ENCODE results near the gene ORAI3. TPM values are rescaled to one million over a fixed set of nuclear protein-coding genes. Genes with fewer than 3 reads are reported as not detected.

ORAI3 gene
- total RNA-seq, 1 donor from 2014 or later, result 23.7 TPM

DNA sequence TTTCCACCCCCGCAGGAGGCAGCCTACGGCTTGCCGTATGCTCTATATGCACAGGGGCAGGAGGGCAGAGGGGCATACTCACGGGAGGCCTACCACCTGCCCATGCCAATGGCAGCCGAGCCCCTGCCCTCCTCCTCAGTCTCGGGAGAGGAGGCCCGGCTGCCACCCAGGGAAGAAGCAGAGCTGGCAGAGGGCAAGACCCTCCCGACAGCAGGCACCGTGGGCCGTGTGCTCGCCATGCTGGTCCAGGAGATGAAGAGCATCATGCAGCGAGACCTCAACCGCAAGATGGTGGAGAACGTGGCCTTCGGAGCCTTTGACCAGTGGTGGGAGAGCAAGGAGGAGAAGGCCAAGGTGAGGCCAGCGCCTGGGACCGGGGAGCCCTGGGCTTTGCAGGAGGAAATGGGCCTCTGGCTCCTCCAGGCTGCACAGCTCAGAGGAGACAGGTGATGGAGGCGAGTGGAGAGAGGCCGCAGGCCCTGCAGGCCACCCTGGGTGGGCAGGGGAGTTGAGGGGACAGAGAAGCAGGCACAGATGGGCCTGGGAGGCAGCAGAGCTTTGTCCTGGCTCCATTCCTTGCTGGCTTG, 17.3 kb downstream of the ORAI3 start:
- no peak for DNase-seq (ENCODE audit: low read depth in 2 of 2)

DNA sequence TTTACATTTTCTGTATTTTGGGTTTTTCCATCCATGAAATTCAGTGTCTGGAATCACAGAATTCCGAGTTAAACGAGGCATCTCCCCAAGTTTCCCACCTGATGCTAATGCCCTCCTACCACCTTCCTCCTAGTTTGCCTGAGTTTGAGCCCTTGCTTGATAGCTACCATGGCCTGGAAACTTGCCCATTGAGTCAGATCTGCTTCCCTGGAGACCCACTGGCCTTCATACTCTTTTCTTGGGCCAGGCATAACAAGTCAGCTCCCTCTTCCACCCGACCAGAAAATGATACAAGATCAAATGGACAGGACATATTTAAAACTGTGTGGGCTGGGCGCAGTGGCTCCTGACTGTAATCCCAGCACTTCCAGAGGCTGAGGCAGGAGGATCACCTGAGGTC, 18.9 kb downstream of the ORAI3 start:
- DNase-seq (ENCODE audit: low read depth in 2 of 2), result no peak

DNA sequence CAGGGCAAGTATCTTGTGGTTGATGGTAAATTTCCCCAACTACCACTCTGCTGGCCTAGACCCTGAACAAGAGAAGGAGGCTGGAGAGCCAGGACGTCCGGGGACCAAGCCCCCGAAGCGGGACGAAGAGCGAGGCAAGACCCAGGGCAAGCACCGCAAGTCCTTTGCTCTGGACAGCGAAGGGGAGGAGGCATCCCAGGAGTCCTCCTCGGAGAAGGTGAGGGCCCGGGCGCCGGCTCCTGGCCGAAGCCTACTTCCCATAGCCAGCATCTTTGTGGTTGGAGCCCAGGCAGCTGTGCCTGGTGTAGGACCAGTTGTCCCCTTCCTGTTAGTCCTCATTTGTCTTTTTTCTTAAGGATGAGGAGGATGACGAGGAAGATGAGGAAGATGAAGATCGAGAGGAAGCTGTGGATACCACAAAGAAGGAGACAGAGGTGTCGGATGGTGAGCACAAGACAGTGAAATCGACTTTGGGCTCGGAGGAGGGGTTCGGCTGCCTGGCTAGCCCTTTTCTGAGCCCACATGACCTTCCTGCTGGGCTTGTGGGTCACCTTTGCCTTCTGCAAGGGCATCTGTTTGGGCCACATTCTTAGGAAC, 20.5 kb downstream of the ORAI3 start:
- no peak for DNase-seq (ENCODE audit: low read depth in 2 of 2)

DNA sequence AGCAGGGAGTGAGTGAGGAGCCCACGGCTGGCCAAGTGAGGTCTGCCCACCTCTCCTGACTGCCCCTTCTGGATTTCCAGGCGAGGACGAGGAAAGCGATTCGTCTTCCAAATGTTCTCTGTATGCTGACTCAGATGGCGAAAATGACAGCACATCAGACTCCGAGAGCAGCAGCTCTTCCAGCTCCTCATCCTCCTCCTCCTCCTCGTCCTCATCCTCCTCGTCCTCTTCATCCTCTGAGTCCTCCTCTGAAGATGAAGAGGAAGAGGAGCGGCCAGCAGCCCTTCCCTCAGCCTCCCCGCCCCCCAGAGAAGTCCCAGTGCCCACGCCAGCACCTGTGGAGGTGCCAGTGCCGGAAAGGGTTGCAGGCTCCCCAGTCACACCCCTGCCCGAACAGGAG, 22.4 kb downstream of the ORAI3 start:
- DNase-seq (ENCODE audit: low read depth in 2 of 2), result no peak

DNA sequence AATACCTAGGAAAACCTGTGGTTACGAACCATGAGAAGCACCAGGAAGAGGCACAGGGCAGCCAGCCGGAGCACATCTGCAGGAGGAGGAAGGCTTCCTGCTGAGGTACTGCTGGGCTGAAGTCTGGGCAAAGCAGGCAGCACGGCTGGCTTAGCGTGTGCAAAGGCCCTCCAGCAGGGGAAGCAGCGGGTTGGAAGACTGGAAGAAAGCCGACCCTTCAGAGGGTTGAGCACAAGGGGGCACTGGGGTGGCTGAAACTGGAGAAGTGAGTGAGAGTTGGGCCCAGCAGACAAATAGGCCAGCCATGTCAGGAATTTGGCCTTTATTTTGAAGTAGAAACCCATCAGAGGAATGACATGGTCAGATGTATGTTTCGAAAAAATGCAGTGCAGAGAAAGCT, 24.0 kb downstream of the ORAI3 start:
- no peak for DNase-seq (ENCODE audit: low read depth in 2 of 2)

DNA sequence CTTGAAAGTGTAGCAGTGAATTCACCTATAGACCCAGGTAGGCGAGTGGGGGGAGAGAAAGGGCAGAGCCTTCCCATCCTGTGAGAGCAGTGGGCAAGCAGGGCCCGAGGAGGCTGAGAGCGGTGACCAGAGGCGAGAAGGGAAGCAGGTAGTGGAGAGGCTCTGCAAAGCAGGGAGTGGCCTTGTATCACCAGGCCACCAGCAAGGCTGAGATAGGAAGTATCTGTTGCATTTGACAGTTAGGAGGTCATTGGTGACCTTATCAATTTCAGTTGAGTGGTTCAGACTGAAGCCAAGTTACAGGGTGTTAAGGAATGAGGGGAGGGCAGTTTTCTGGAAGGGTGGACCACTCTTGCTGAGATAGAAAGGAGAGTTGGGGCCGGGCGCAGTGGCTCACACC, 25.5 kb downstream of the ORAI3 start:
- no peak for DNase-seq (ENCODE audit: low read depth in 2 of 2)

DNA sequence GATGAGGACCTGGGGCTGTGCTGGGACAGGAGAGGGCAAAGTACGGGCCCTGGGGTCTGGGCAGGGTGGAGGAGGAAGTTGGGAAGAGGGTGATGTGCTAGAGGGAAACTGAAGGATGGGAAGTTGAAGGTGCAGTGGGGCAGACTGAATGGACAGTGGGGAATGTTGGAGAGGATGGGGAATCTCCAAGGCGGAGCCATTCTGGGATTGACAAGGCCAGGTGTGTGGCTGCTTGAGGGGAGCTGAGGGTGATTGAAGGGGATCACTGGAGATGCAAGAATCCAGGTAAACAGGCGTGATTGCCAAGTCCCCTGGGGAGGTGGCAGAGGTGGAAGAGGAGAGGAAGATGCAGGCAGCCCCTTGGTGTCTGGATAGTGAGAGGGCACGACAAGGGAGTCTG, 27.6 kb downstream of the ORAI3 start:
- no peak for DNase-seq (ENCODE audit: low read depth in 2 of 2)

DNA sequence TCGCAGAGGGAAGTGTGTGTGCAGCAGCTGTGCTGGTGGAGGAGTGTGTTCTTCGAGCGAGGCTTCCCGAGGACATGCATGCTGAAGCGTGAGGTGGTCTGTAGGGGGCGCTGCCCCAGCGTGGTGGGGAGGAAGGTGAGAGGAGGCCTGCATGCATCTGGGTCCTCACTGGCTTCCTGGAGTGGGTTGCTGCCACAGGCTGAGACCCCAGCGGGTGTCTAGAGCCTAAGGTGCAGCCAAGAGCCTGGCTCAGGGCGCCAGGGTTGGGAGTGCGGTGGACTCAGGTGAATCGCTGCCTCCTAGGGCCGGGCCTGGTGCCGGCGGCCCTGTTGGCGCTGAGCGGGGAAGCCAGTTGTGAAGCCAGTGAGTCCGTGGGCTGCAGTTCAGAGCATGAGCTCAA, 28.6 kb downstream of the ORAI3 start:
- no peak for DNase-seq (ENCODE audit: low read depth in 2 of 2)

DNA sequence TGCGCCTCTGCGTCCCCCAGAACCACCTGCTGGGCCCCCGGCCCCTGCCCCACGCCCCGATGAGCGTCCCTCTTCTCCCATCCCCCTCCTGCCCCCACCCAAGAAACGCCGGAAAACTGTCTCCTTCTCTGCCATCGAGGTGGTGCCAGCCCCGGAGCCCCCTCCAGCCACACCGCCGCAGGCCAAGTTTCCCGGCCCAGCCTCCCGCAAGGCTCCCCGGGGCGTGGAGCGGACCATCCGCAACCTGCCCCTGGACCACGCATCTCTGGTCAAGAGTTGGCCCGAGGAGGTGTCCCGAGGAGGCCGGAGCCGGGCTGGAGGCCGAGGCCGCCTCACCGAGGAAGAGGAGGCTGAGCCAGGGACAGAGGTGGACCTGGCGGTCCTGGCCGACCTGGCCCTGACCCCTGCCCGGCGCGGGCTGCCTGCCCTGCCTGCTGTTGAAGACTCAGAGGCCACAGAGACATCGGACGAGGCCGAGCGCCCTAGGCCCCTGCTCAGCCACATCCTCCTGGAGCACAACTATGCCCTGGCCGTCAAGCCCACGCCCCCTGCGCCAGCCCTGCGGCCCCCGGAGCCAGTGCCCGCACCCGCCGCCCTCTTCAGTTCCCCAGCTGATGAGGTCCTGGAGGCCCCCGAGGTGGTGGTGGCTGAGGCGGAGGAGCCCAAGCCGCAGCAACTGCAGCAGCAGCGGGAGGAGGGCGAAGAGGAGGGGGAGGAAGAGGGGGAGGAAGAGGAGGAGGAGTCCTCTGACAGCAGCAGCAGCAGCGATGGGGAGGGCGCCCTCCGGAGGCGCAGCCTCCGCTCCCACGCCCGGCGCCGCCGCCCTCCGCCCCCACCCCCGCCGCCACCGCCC, 30.5 kb downstream of the ORAI3 start:
- no peak for DNase-seq (ENCODE audit: low read depth in 2 of 2)

DNA sequence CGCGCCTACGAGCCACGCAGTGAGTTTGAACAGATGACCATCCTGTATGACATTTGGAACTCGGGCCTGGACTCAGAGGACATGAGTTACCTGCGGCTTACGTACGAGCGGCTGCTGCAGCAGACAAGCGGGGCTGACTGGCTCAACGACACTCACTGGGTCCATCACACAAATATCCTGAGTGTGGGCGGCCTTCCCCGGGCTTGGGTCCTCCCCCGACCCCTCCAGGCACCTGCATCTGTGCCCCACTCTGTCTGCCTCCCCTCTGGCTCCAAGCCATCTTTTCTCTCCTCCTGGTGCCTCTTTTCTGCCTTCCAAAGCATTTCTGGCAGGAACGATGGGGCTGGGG, 31.1 kb downstream of the ORAI3 start:
- no peak for DNase-seq (ENCODE audit: low read depth in 2 of 2)

DNA sequence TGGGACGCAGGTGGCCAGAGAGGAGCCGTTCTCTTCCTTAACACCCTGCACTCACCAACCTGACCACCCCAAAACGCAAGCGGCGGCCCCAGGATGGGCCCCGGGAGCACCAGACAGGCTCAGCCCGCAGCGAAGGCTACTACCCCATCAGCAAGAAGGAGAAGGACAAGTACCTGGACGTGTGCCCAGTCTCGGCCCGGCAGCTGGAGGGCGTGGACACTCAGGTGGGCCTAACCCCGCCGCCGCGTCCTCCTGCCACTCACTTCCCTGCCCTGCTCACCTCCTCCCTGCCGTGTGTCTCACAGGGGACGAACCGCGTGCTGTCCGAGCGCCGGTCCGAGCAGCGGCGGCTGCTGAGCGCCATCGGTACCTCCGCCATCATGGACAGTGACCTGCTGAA, 31.6 kb downstream of the ORAI3 start:
- no peak for DNase-seq (ENCODE audit: low read depth in 2 of 2)

DNA sequence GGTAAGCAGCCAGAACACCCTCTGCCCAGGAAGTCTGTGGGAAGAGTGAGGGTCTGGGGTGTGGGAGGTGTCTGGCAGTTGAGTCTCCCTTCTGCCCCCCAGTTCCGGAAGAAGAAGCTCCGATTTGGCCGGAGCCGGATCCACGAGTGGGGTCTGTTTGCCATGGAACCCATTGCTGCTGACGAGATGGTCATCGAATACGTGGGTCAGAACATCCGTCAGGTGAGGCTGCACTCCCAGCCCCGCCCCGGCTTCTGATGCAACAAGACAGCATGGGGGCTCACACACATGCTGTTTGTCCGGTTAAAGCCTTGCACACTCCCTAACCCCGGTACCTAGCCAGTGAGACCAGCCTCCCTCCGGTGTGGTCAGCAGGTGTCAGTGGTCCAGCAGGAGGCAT, 32.1 kb downstream of the ORAI3 start:
- DNase-seq (ENCODE audit: low read depth in 2 of 2), result no peak

DNA sequence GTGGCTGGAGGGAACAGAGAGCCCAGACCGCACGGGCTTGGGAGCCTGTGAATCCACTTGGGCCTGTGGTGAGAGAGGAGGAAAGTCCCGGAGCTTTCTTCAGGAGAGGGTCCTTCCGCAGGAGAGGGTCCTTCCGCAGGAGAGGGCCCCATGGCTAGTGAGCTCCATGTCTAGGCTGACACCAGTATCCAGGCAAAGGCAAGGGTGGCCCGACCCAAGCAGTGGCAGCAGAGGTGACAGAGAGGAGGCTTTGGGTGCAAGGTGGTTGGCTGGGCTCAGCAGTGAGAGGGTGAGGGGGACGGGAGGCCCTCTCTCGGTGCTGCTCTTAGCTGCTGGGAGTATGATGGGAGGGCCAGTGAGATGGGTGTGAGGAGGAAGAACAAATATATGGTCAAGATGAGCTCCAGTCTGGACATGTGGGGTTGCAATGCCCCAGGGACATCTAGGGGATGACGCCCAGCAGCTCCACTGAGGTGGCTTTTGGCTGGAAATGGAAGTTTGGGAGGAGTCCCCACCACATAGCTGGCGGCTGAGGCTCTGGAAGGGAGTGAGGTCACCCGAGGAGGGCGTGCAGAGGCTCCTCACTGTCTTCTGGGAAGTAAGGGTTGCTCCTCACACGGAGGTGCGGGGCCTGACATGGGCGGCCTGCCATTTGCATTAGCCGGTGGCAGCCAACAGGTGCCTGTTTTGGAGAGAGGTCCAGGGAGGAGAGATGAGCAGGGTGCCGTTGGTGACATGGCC, 33.9 kb downstream of the ORAI3 start:
- no peak for DNase-seq (ENCODE audit: low read depth in 2 of 2)

DNA sequence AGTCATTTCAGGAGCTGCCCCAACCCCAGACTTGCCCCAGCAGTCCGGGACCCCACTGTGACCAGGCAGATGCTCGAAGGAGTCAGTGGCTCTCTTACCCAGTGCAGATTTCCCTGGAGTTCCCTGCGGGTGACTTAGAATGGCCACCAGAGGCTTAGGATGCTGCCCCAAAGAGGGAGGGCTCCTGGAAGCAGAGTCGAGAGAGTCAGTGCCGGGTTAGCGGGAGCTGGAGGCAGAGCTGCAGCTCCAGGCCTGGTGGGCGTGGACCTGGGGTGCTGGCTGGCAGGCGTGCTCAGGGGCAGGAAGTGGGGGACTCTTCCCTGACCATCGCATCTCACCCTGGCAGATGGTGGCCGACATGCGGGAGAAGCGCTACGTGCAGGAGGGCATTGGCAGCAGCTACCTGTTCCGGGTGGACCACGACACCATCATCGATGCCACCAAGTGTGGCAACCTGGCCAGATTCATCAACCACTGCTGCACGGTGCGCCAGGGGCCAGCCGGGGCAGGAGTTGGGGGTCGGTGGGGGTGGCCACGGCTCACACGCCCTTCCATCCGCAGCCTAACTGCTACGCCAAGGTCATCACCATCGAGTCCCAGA, 34.5 kb downstream of the ORAI3 start:
- no peak for DNase-seq (ENCODE audit: low read depth in 2 of 2)

DNA sequence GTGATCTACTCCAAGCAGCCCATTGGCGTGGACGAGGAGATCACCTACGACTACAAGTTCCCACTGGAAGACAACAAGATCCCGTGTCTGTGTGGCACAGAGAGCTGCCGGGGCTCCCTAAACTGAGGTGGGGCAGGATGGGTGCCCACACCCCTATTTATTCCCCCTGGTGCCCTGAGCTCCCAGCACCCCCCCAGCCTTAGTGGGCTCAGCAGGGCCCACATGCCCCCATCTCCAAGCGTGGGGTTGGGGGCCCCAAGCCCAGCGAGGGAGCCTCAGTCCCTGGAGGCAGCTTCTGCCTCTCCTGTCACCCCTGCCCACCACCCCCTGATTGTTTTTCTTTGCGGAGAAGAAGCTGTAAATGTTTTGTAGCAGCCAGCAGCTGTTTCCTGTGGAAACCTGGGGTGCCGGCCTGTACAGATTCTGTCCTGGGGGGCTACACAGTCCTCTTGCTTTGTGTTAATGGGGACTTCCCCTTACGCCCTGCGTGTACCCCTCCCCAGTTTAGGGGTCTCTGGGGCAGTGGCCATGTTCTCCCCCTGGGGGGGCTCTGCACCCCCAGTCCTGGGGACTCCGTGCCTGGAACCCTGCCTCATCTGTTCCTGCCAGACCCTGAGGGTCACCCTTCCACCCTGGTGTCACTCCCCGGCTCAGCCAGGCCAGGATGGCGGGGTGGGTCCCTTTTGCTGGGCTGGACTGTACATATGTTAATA, 35.2 kb downstream of the ORAI3 start:
- DNase-seq (ENCODE audit: low read depth in 2 of 2), result no peak

DNA sequence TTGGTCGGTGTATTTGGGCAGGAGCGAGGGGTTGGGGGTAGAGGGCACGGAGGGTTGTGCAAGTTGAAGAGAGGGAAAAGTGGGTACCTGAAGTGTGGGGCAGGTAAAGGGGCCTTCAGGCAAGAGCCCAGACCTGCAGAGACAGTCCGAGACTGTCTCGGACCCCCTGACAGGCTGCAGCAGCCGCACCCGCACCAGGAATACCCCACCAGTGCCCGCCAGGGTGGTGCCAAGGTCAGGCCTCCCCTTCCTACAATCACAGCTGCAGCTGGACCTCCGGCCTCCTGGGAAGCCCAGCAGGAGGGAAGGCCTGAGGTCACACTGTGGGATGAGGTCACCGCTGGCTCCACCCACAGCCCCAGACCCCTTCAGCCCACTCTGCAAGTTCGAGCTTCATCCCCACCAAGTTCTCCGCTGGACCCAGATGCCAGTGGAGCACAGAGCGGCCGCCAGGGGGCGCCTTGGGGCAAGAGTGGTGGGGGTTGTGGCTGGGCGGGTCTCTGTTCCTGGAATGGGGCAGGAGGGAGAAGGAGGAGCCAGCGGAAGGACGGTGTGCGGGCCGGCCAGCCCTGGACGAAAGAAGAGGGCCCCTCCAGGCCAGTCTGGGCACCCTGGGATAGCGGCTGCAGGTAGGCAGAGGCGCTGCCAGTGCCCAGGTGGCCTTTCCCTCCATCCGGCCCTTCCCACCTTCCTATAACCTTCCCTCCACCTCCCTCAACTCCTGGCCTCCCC, 36.0 kb downstream of the ORAI3 start, which contains the start of gene HSD3B7:
Gene HSD3B7 (plus strand): TSS at position 539 of the 732 bp plus-strand sequence. CDS start 452 bp downstream, outside the sequence.
- DNase-seq (ENCODE audit: low read depth in 2 of 2), result peak; percentile 43 to 73

DNA sequence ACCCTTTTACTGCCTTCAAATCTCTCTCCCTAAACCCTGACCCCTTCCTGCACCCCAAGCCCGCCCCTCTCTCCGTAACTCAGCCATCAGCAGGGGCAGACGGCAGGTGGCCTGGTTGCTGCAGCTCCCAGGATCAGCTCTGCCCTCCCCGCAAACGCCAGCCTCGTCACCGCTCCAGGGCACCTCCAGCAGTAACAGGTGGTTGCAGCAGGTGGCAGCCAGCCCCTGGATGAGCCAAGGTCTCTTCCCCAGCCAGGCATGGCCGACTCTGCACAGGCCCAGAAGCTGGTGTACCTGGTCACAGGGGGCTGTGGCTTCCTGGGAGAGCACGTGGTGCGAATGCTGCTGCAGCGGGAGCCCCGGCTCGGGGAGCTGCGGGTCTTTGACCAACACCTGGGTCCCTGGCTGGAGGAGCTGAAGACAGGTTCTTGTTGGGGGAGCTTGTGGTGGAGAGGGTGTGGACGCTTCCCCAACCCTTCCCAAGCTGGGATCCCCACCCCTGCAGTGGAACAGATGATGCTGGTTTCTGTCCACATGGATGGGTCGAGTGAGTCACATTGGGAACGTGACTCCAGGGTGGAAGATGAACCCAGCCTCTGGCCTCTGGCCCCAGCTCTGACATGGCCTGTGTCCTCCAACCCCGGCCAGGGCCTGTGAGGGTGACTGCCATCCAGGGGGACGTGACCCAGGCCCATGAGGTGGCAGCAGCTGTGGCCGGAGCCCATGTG, 36.7 kb downstream of the ORAI3 start:
- peak in 1 of 2 donors; percentile 12 for DNase-seq (ENCODE audit: low read depth in 2 of 2)

DNA sequence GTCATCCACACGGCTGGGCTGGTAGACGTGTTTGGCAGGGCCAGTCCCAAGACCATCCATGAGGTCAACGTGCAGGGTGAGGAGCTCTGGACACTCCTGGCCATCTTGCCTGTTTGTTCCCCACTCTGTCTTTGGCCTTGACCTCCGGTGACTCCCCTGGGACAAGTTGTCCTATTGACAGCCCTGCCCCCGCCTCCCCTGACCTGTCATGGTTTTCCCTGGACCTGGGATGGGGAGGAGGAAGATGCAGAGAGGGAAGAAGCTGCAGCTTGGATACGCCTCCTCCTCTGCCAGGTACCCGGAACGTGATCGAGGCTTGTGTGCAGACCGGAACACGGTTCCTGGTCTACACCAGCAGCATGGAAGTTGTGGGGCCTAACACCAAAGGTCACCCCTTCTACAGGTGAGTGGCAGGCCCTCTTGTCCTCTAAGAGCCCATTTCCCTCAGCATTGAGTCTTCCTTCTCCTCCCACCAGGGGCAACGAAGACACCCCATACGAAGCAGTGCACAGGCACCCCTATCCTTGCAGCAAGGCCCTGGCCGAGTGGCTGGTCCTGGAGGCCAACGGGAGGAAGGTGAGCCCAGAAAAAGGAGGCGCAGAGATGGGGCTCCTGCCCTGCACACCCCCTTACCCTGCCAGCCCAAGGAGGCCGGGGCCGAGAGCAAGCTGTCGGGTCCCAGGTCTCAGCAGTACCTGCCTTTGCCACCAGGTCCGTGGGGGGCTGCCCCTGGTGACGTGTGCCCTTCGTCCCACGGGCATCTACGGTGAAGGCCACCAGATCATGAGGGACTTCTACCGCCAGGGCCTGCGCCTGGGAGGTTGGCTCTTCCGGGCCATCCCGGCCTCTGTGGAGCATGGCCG, 37.5 kb downstream of the ORAI3 start:
- no peak for DNase-seq (ENCODE audit: low read depth in 2 of 2)
